Left ventricle myocardium inferior (tissue), 1 donor: ENCODE data around the gene IL1RL2. TPM values are rescaled to one million over a fixed set of nuclear protein-coding genes. Genes with fewer than 3 reads are reported as not detected.

Source experiments
- DNase-seq: peaks from one replicate; pipeline ENCODE4 v3.0.0-alpha.2; 2020
- H3K27ac ChIP-seq: fragments of 200-600 bp; replicated peaks from 2 replicates; pipeline ENCODE4 v1.8.0; 2021
- H3K27me3 ChIP-seq: fragments of 200-600 bp; 2 replicates; pipeline ENCODE4 v1.8.0; 2021; ENCODE audit warnings: low read depth
- H3K36me3 ChIP-seq: fragments of 200-600 bp; 2 replicates; pipeline ENCODE4 v1.8.0; 2021
- H3K4me1 ChIP-seq: fragments of 200-600 bp; 2 replicates; pipeline ENCODE4 v1.8.0; 2021
- H3K4me3 ChIP-seq: fragments of 200-600 bp; 2 replicates; pipeline ENCODE4 v1.8.0; 2021; ENCODE audit warnings: mild to moderate bottlenecking, moderate library complexity
- H3K9me3 ChIP-seq: fragments of 200-600 bp; replicated peaks from 2 replicates; pipeline ENCODE4 v1.8.0; 2021
- CTCF ChIP-seq: fragments of 200-600 bp; IDR thresholded peaks from 2 replicates; pipeline ENCODE4 v1.8.0; 2021; ENCODE audit warnings: antibody characterized with exemption, mild to moderate bottlenecking, borderline replicate concordance
- intact Hi-C: fragments of 100-400 bp; cut with micrococcal nuclease; formaldehyde crosslinking; loops from one replicate; pipeline ENCODE4 v1.11.0; 2022
- total RNA-seq: library from RNA; stranded (reverse); fragmentation: NEBNext Ultra II Directional; extraction: Animal tissue kit (Norgen Biotek cat#: 25700); gene quantifications from one replicate; pipeline ENCODE4 v1.2.1, GENCODE V29; 2021
- donor health status: DM: no; HTN: yes; CAD: no; lungs with severe emphysema.

The IL1RL2 gene
- total RNA-seq, 1 donor from 2014 or later = 0.30 TPM

DNA sequence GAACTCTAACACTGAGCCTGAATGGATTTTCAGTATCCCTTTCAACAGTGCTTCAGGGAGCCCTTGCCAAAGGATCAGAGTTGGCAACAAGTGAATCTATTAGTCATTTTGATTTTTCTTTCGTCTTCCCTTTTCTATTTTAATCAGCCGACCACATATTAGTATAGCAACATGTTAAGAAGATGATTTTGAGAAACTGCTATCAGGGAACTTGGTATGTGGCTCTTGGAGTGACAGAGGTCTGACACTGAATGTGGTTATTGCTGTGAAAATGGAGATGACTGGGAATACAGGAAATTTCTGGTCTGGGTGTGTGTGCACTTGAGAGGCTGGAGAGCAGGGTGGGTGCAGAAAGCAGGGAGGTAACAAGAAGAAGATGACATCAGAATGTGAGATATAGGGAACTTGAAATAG is 95.9 kb downstream of the IL1RL2 start:
- H3K4me1 ChIP-seq = no peaks in the 10 kb centered on the region
- no peak overlapping the region for H3K4me3 ChIP-seq
- intact Hi-C loops = no loop called here
- TF ChIP-seq CTCF = no peak
- no peaks in the 10 kb centered on the region for H3K9me3 ChIP-seq
- no peak overlapping the region for H3K27ac ChIP-seq
- H3K27me3 ChIP-seq = peaks cover 29% of the 10 kb centered on the region
- DNase-seq = no peak
- no peaks in the 10 kb centered on the region for H3K36me3 ChIP-seq

GRCh38 chr2:102283996-102284395 is 97.2 kb downstream of the IL1RL2 start:
- Histone ChIP-seq H3K36me3 (no peaks in the 10 kb centered on the region), H3K9me3 (no peaks in the 10 kb centered on the region), H3K4me1 (no peaks in the 10 kb centered on the region), H3K4me3 (no peak overlapping the region), H3K27me3 (peaks cover 17% of the 10 kb centered on the region), H3K27ac (no peak overlapping the region)
- TF ChIP-seq CTCF = no peak
- DNase-seq = no peak
- intact Hi-C loops = no loop called here

GRCh38 chr2:102284611-102285010 is 97.8 kb downstream of the IL1RL2 start:
- intact Hi-C loops = no loop called here
- Histone ChIP-seq H3K4me1 (no peaks in the 10 kb centered on the region), H3K27me3 (peaks cover 11% of the 10 kb centered on the region), H3K27ac (no peak overlapping the region), H3K4me3 (no peak overlapping the region), H3K9me3 (no peaks in the 10 kb centered on the region), H3K36me3 (no peaks in the 10 kb centered on the region)
- no peak for TF ChIP-seq CTCF
- DNase-seq = no peak

GRCh38 chr2:102285368-102285767 is 98.5 kb downstream of the IL1RL2 start:
- intact Hi-C loops = no loop called here
- no peak overlapping the region for H3K4me3 ChIP-seq
- no peaks in the 10 kb centered on the region for H3K36me3 ChIP-seq
- no peak for DNase-seq
- TF ChIP-seq CTCF = no peak
- H3K27me3 ChIP-seq = peaks cover 5% of the 10 kb centered on the region
- H3K27ac ChIP-seq = no peak overlapping the region
- no peaks in the 10 kb centered on the region for H3K4me1 ChIP-seq
- H3K9me3 ChIP-seq = no peaks in the 10 kb centered on the region

DNA sequence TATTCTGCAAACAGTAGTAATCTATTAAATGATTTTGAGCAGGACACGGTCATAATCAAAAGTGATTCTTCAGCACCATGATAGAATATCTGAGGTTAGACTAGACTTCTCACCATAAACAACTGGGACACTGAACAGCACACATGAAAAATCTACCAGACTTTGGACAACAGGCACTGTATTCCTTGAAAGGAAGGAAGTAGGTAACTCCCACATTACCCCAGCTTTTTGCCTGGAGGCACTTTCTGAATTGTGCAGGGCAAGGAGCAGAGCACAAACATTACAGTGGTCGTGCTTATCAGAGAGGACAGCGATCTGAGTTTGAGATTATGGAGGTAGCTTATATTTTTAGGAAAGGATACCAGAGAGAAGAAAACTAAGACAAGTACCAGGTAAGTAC is 99.2 kb downstream of the IL1RL2 start:
- H3K27ac ChIP-seq = no peak overlapping the region
- no peaks in the 10 kb centered on the region for H3K9me3 ChIP-seq
- peaks cover 5% of the 10 kb centered on the region for H3K27me3 ChIP-seq
- no peaks in the 10 kb centered on the region for H3K36me3 ChIP-seq
- DNase-seq = no peak
- no peak overlapping the region for H3K4me3 ChIP-seq
- no peaks in the 10 kb centered on the region for H3K4me1 ChIP-seq
- intact Hi-C loops = no loop called here
- TF ChIP-seq CTCF = no peak

- Histone ChIP-seq H3K36me3 (no peaks in the 10 kb centered on the region), H3K27ac (no peak overlapping the region), H3K4me1 (no peaks in the 10 kb centered on the region), H3K9me3 (no peaks in the 10 kb centered on the region), H3K27me3 (peaks cover 13% of the 10 kb centered on the region), H3K4me3 (no peak overlapping the region)
- intact Hi-C loops = no loop called here
- TF ChIP-seq CTCF = no peak
- no peak for DNase-seq
These were observed 102.3 kb downstream of the IL1RL2 start for GRCh38 chr2:102289129-102289528.
